ENCODE data around the gene ACTR10.
"Not testable (repeated sequence)": the region's sequence is repeated elsewhere in the genome, so short reads cannot be mapped to it uniquely, and the experiment has no call there.

The ACTR10 gene

GRCh38 chr14:58227096-58227819, 27.3 kb downstream of the ACTR10 start:
- DNase-seq = no peak

- DNase-seq = no peak
These were observed 38.6 kb downstream of the ACTR10 start for GRCh38 chr14:58238252-58239243.

GRCh38 chr14:58239244-58240195, 39.6 kb downstream of the ACTR10 start:
- peak; percentile 55 for DNase-seq

- DNase-seq = peak; percentile 47
These were observed 44.0 kb downstream of the ACTR10 start for GRCh38 chr14:58243790-58244555.

- peak; percentile 96 for DNase-seq
These were observed 44.8 kb downstream of the ACTR10 start, which contains the start of gene PSMA3 for GRCh38 chr14:58244556-58245387. Gene PSMA3 (plus strand): TSS chr14:58244843. CDS start chr14:58244921, 78 bp downstream.

- no peak for DNase-seq
These were observed 45.6 kb downstream of the ACTR10 start for GRCh38 chr14:58245562-58245961.

- no peak for DNase-seq
These were observed 49.7 kb downstream of the ACTR10 start for GRCh38 chr14:58249611-58250010.

- no peak for DNase-seq
These were observed 58.2 kb downstream of the ACTR10 start for GRCh38 chr14:58258156-58258555.

- DNase-seq = not testable (repeated sequence)
These were observed 62.1 kb downstream of the ACTR10 start for GRCh38 chr14:58262005-58262404.

- DNase-seq = no peak
These were observed 65.5 kb downstream of the ACTR10 start for GRCh38 chr14:58265401-58265800.

- no peak for DNase-seq
These were observed 70.7 kb downstream of the ACTR10 start for GRCh38 chr14:58270628-58271027.

GRCh38 chr14:58272588-58273372, 72.8 kb downstream of the ACTR10 start:
- DNase-seq = no peak

GRCh38 chr14:58274881-58275280, 74.9 kb downstream of the ACTR10 start:
- DNase-seq = no peak

GRCh38 chr14:58275527-58276190, 75.7 kb downstream of the ACTR10 start:
- DNase-seq = no peak

- no peak for DNase-seq
These were observed 76.3 kb downstream of the ACTR10 start for GRCh38 chr14:58276208-58276607.

GRCh38 chr14:58278177-58278576, 78.2 kb downstream of the ACTR10 start:
- DNase-seq = no peak

- no peak for DNase-seq
These were observed 81.2 kb downstream of the ACTR10 start for GRCh38 chr14:58280954-58281787.

GRCh38 chr14:58281969-58282368, 82.0 kb downstream of the ACTR10 start:
- no peak for DNase-seq
